Astrocyte of the cerebellum (primary cell): ENCODE results near the gene NNMT.

Experiments used
- DNase-seq: peaks from one replicate; pipeline ENCODE4 v3.0.0-alpha.2; 2011; ENCODE audit warnings: low read depth
- H3K4me3 ChIP-seq: 2 replicates; pipeline ENCODE4 v1.5.1; 2011; ENCODE audit warnings: mild to moderate bottlenecking, low read depth, low read length, moderate library complexity
- CTCF ChIP-seq: IDR thresholded peaks from 2 replicates; pipeline ENCODE4 v1.5.1; 2012; ENCODE audit warnings: low read length, low read depth, moderate library complexity, mild to moderate bottlenecking; ENCODE audit errors: missing control alignments
- in situ Hi-C: cut with HindIII; loops from 2 replicates; pipeline ENCODE4 v1.10.0; 2017; ENCODE audit warnings: low sequenced_read_pairs

Gene NNMT

GRCh38 chr11:114354076-114354475, 57.9 kb downstream of the NNMT start:
- in situ Hi-C loops = no loop called here

GRCh38 chr11:114358716-114359115, 62.5 kb downstream of the NNMT start:
- DNase-seq = no peak
- in situ Hi-C loops = no loop called here
- H3K4me3 ChIP-seq = no peak overlapping the region
- TF ChIP-seq CTCF = no peak

More at GRCh38 chr11:114354076-114354475, 57.9 kb downstream of the NNMT start:
- no peak for TF ChIP-seq CTCF
- H3K4me3 ChIP-seq = no peak overlapping the region
- peak; percentile 83 for DNase-seq

GRCh38 chr11:114359342-114359741, 63.1 kb downstream of the NNMT start:
- TF ChIP-seq CTCF = no peak
- no peak overlapping the region for H3K4me3 ChIP-seq
- DNase-seq = no peak
- in situ Hi-C loops = no loop called here

GRCh38 chr11:114362326-114362725, 66.1 kb downstream of the NNMT start:
- no peak for TF ChIP-seq CTCF
- no peak overlapping the region for H3K4me3 ChIP-seq
- DNase-seq = no peak
- in situ Hi-C loops = no loop called here

- no peak for TF ChIP-seq CTCF
- no peak overlapping the region for H3K4me3 ChIP-seq
- no peak for DNase-seq
- in situ Hi-C loops = no loop called here
Observed at GRCh38 chr11:114362958-114363357, 66.8 kb downstream of the NNMT start.
